K562 (cell line): ENCODE results near the gene ITIH6.

ENCODE experiments used
- EZH2 ChIP-seq: IDR thresholded peaks from 2 replicates; pipeline ENCODE4 v1.6.1; 2012; ENCODE audit warnings: low read depth, mild to moderate bottlenecking, inconsistent platforms, low read length, borderline replicate concordance
- HMGXB4 ChIP-seq: sonication (generic); formaldehyde crosslinking; IDR thresholded peaks from 2 replicates; pipeline ENCODE4 v1.8.1; 2023; ENCODE audit warnings: mild to moderate bottlenecking, missing genetic modification reagents
- HNRNPK ChIP-seq: fragments of 200-400 bp; formaldehyde crosslinking; IDR thresholded peaks from one replicate; pipeline ENCODE4 v1.6.1; 2018; ENCODE audit warnings: mild to moderate bottlenecking, low read depth, low read length; ENCODE audit not compliant: poor library complexity, severe bottlenecking
- ID3 ChIP-seq, 2 experiments: fragments of 250-450 bp in 1 of 2; fragments of 450-650 bp in 1 of 2; sonication (Bioruptor Pico) in 1 of 2; IDR thresholded peaks; 2 replicates each; pipeline versions ENCODE4 v1.6.1 to v1.8.0; 2016 to 2021; ENCODE audit warnings: mild to moderate bottlenecking in 2 of 2, moderate library complexity in 2 of 2, missing compliant biosample characterization in 1 of 2, missing genetic modification characterization in 1 of 2
- JUND ChIP-seq, 2 experiments: IDR thresholded peaks; 2 replicates in 1 of 2; 3 replicates in 1 of 2; pipeline ENCODE4 v1.6.1; 2011; ENCODE audit warnings: borderline replicate concordance in 2 of 2, low read depth in 2 of 2, low read length in 2 of 2, improper control_type of control experiment in 1 of 2, missing biosample characterization in 1 of 2, missing genetic modification characterization in 1 of 2, missing genetic modification reagents in 1 of 2
- KHSRP ChIP-seq: fragments of 450-650 bp; IDR thresholded peaks from 2 replicates; pipeline ENCODE4 v1.6.1; 2017
- MYC ChIP-seq, 2 experiments: fragments of 250-450 bp in 1 of 2; sonication (Bioruptor Pico) in 1 of 2; IDR thresholded peaks; 2 replicates each; pipeline versions ENCODE4 v1.5.1 to v1.6.1; 2012 to 2021; ENCODE audit warnings: low read depth in 2 of 2, borderline replicate concordance in 1 of 2, improper control_type of control experiment in 1 of 2, low read length in 1 of 2, mild to moderate bottlenecking in 1 of 2, moderate library complexity in 1 of 2
- MYNN ChIP-seq, 2 experiments: sonication (generic); formaldehyde crosslinking in 1 of 2; IDR thresholded peaks; 2 replicates each; pipeline versions ENCODE4 v1.5.0 to v1.6.1; 2016 to 2020; ENCODE audit warnings: antibody characterized with exemption in 1 of 2, missing genetic modification reagents in 1 of 2
- NFRKB ChIP-seq: fragments of 450-650 bp; IDR thresholded peaks from 2 replicates; pipeline ENCODE4 v1.6.1; 2016; ENCODE audit warnings: low read depth
- TCF3 ChIP-seq: sonication (generic); formaldehyde crosslinking; IDR thresholded peaks from 2 replicates; pipeline ENCODE4 v1.4.0; 2020; ENCODE audit warnings: mild to moderate bottlenecking, missing genetic modification reagents
- TEAD2 ChIP-seq: fragments of 450-650 bp; IDR thresholded peaks from 2 replicates; pipeline ENCODE4 v1.6.1; 2016; ENCODE audit warnings: missing genetic modification characterization, control low read depth, missing compliant biosample characterization
- ZNF507 ChIP-seq: conservative IDR thresholded peaks from 2 replicates; pipeline ENCODE4 v1.6.1; 2017; ENCODE audit warnings: missing genetic modification characterization, missing compliant biosample characterization
- TF ChIP-seq, protein P1 (sequence below), 3 experiments: IDR thresholded peaks in 2 of 3; conservative IDR thresholded peaks in 1 of 3; 2 replicates each; pipeline ENCODE4 v1.5.1; 2011 to 2012; ENCODE audit warnings: low read length in 3 of 3, mild to moderate bottlenecking in 3 of 3, control low read depth in 2 of 3, improper control_type of control experiment in 1 of 3, inconsistent platforms in 1 of 3, low read depth in 1 of 3, mixed read lengths in 1 of 3, moderate library complexity in 1 of 3; ENCODE audit not compliant: insufficient read depth in 2 of 3

- TF ChIP-seq ZNF507 (tag) (no peak), HMGXB4 (CRISPR knock-in tag) (no peak), JUND (IDR thresholded peaks at IDR 0.05; ENCODE audit: borderline replicate concordance, low read depth, low read length) (no peak), JUND (tag; IDR thresholded peaks at IDR 0.05; ENCODE audit: borderline replicate concordance, low read depth, low read length) (no peak), MYC (IDR thresholded peaks at IDR 0.05; ENCODE audit: low read depth, low read length) (no peak), MYC (CRISPR knock-in tag; IDR thresholded peaks at IDR 0.05; ENCODE audit: borderline replicate concordance, low read depth) (no peak), KHSRP (no peak), NFRKB (no peak), EZH2 (no peak), ID3 (CRISPR knock-in tag; IDR thresholded peaks at IDR 0.05) (no peak), ID3 (tag; IDR thresholded peaks at IDR 0.05) (no peak), TEAD2 (tag) (no peak), MYNN (IDR thresholded peaks at IDR 0.05) (no peak), MYNN (CRISPR knock-in tag; IDR thresholded peaks at IDR 0.05) (no peak), HNRNPK (no peak), TCF3 (no peak)
- TF ChIP-seq, protein P1, sequence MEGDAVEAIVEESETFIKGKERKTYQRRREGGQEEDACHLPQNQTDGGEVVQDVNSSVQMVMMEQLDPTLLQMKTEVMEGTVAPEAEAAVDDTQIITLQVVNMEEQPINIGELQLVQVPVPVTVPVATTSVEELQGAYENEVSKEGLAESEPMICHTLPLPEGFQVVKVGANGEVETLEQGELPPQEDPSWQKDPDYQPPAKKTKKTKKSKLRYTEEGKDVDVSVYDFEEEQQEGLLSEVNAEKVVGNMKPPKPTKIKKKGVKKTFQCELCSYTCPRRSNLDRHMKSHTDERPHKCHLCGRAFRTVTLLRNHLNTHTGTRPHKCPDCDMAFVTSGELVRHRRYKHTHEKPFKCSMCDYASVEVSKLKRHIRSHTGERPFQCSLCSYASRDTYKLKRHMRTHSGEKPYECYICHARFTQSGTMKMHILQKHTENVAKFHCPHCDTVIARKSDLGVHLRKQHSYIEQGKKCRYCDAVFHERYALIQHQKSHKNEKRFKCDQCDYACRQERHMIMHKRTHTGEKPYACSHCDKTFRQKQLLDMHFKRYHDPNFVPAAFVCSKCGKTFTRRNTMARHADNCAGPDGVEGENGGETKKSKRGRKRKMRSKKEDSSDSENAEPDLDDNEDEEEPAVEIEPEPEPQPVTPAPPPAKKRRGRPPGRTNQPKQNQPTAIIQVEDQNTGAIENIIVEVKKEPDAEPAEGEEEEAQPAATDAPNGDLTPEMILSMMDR (IDR thresholded peaks at IDR 0.05 in 2 of 3, conservative IDR thresholded peaks at IDR 0.05 in 1 of 3; ENCODE audit: insufficient read depth in 2 of 3, low read depth in 1 of 3, low read length in 3 of 3), result no peak
Measured at GRCh38 chrX:54820737-54821136, 22.7 kb upstream of the ITIH6 start.
